ENCODE data around the gene MTHFD1L. TPM values are rescaled to one million over a fixed set of nuclear protein-coding genes. Genes with fewer than 3 reads are reported as not detected.
A peak's percentile ranks its signal among the peaks of the same experiment; 100 is the strongest.

MTHFD1L gene
- total RNA-seq, 2 experiments from 2014 or later, result 115 to 119 TPM

DNA sequence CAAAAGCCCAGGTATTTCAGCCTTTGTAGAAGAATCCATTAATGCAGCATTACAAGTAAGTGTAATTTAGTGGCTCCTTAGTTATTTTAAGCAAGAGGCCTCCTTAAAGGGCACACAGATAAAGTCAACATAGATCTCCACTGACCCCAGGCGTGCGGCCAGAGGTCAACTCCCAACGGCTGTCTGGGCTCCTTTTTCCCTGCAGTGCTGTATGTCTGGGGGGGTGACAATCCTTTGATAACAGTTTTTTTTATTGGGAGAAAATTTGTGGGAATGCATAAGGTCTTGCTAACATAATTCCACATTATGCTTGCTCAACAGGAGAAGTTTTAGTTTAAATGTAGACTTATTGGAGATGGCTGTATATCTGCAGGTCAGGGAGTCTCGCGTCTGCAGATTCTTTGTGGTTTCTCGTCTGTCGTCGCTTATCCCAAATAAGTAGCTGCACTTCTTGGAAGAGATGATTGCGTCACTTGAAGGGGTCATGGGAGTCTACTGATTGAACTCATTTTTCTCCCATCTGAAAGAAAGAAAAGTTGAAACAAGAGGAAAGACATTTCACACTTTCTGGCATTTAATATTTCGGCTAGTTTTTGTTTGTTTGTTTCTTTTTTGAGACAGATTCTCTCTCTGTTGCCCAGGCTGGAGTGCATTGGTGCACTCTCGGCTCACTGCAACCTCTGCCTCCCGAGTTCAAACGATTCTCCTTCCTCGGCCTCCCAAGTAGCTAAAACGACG lies 222.5 kb downstream of the MTHFD1L start:
- CTCF ChIA-PET, result interaction anchor here (1.3 kb wide), 1 partner anchor 74 kb away, joined by 4 read pairs; no protein-coding TSS in a partner anchor
- POLR2A ChIA-PET, result no interaction called here
- Mint-ChIP-seq H3K27me3 (no peaks in the 10 kb centered on the region), H3K27ac (no peak overlapping the region), H3K4me1 (ENCODE audit: low read depth) (peaks cover 6% of the 10 kb centered on the region), H3K9me3 (no peaks in the 10 kb centered on the region), H3K36me3 (peaks cover 34% of the 10 kb centered on the region), H3K4me3 (no peak overlapping the region)
- intact Hi-C loops (cut with micrococcal nuclease), result no loop called here
- no peak for DNase-seq

DNA sequence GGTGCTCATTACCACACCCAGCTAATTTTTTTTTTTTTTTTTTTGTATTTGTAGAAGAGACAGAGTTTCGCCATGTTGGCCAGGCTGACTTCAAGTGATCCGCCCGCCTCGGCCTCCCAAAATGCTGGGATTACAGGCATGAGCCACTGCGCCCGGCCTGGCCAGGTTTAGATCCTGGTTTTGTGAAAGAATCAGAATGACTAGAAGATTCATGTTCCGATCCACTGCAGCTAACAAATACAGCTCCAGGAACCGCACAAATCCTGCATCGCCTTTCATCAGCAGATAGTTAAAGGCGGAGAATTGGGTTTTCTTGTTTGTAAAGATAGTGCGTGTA lies 223.1 kb downstream of the MTHFD1L start:
- ChIA-PET POLR2A (no interaction called here), CTCF (no interaction called here)
- H3K27me3 Mint-ChIP-seq, result no peaks in the 10 kb centered on the region
- no peak overlapping the region for H3K4me3 Mint-ChIP-seq
- H3K27ac Mint-ChIP-seq, result no peak overlapping the region
- H3K36me3 Mint-ChIP-seq, result peaks cover 38% of the 10 kb centered on the region
- DNase-seq, result no peak
- no peaks in the 10 kb centered on the region for H3K9me3 Mint-ChIP-seq
- intact Hi-C loops (cut with micrococcal nuclease), result no loop called here
- H3K4me1 Mint-ChIP-seq (ENCODE audit: low read depth), result peaks cover 6% of the 10 kb centered on the region

DNA sequence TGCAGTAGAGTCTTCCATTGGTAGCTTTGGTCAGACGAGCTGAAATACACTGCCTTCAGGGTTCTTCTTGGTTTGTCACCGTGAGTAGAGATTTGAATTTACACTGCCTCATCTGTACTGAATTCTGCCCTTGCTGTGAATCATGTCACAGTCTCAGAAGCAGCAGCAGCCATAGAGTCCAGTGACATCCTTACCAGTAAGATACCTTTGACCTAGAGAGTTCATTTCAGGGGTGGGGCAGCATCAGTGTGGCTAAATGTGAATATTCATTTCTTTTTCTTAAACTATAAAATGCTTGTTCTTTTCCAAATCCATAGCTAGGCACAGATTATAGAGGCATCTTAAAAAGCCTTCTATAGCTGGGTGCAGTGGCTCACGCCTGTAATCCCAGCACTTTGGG lies 223.5 kb downstream of the MTHFD1L start:
- no peak overlapping the region for H3K27ac Mint-ChIP-seq
- peaks cover 41% of the 10 kb centered on the region for H3K36me3 Mint-ChIP-seq
- ChIA-PET CTCF (no interaction called here), POLR2A (no interaction called here)
- peaks cover 6% of the 10 kb centered on the region for H3K4me1 Mint-ChIP-seq (ENCODE audit: low read depth)
- intact Hi-C loops (cut with micrococcal nuclease), result no loop called here
- H3K4me3 Mint-ChIP-seq, result no peak overlapping the region
- no peaks in the 10 kb centered on the region for H3K27me3 Mint-ChIP-seq
- no peaks in the 10 kb centered on the region for H3K9me3 Mint-ChIP-seq
- no peak for DNase-seq

DNA sequence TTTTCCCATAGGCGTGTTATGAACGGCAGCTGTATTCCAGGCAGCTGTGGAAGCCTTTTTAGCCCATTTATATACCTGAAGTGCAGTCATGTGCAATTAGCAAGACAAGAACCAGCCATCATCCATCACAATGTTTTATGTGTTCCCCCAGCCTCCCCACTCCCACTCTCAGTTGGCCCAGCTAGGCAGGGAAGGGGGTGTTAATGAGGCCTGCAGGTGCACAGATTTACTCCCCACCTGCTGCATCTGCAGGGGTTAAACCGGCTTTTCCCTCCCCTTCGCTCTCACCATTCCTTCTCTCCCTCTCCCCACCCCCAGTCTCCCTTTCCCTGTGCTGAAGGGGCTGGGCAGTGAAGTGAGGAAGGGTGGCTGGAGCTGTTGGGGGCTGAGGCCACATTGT lies 224.5 kb downstream of the MTHFD1L start:
- no peak overlapping the region for H3K27ac Mint-ChIP-seq

DNA sequence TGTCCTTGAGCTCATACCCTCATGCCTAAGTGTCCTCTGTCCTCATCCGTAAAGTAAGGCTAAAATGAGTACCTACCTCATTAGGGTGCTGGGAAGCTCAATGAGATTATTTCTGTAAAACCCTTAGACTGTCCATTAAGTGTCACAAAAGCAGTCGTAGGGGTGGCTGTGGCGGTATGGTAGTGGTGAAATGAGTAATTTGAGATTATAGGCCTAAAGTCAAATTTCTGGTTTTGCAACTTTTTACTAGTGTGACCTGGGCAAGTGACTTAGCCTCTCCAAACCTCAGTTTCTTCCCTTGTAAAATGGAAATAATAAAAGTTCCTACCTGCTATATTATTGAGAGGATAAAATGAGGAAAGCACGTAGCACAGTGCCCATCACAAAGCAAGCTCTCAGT lies 226.1 kb downstream of the MTHFD1L start:
- intact Hi-C loops (cut with micrococcal nuclease), result loop anchor here (10.0 kb wide), 1 partner anchor 193 kb away; no protein-coding TSS in a partner anchor
- Mint-ChIP-seq H3K36me3 (peaks cover 64% of the 10 kb centered on the region), H3K9me3 (no peaks in the 10 kb centered on the region)

More for the DNA sequence above, 224.5 kb downstream of the MTHFD1L start:
- no peaks in the 10 kb centered on the region for H3K9me3 Mint-ChIP-seq
- peaks cover 48% of the 10 kb centered on the region for H3K36me3 Mint-ChIP-seq
- no peak for DNase-seq
- H3K27me3 Mint-ChIP-seq, result no peaks in the 10 kb centered on the region
- intact Hi-C loops (cut with micrococcal nuclease), result loop anchor here (10.0 kb wide), 1 partner anchor 195 kb away; no protein-coding TSS in a partner anchor
- H3K4me1 Mint-ChIP-seq (ENCODE audit: low read depth), result peaks cover 6% of the 10 kb centered on the region
- ChIA-PET CTCF (no interaction called here), POLR2A (no interaction called here)
- H3K4me3 Mint-ChIP-seq, result no peak overlapping the region

DNA sequence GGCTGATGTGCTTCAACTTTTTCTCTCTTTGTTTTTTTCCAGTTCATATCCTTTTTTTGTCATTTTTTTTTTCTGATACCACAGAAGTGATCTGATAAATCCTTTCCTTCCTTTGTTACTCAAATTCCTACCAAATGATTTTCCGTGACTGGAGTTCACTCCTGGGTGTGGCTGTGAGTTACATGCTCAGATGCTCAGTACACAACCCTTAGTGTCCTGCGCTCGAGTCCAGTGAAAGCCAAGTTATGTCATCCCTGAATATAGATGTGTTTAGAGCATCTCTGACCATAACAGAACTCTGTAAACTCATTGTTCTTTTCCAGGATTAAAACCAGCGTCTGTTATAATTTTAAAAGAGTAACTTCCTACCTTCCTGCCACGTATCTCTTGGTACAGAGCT lies 227.1 kb downstream of the MTHFD1L start:
- intact Hi-C loops (cut with micrococcal nuclease), result loop anchor here (10.0 kb wide), 1 partner anchor 192 kb away; no protein-coding TSS in a partner anchor
- Mint-ChIP-seq H3K4me1 (ENCODE audit: low read depth) (peaks cover 11% of the 10 kb centered on the region), H3K36me3 (peaks cover 73% of the 10 kb centered on the region), H3K27me3 (no peaks in the 10 kb centered on the region), H3K4me3 (no peak overlapping the region), H3K27ac (no peak overlapping the region), H3K9me3 (no peaks in the 10 kb centered on the region)
- CTCF ChIA-PET, result no interaction called here
- DNase-seq, result no peak
- POLR2A ChIA-PET, result no interaction called here

More for the DNA sequence above, 226.1 kb downstream of the MTHFD1L start:
- H3K27ac Mint-ChIP-seq, result no peak overlapping the region
- ChIA-PET CTCF (interaction anchor here (1.0 kb wide), 1 partner anchor 232 kb away, joined by 3 read pairs; no protein-coding TSS in a partner anchor), POLR2A (no interaction called here)
- H3K27me3 Mint-ChIP-seq, result no peaks in the 10 kb centered on the region
- no peak for DNase-seq
- peaks cover 6% of the 10 kb centered on the region for H3K4me1 Mint-ChIP-seq (ENCODE audit: low read depth)
- H3K4me3 Mint-ChIP-seq, result no peak overlapping the region

DNA sequence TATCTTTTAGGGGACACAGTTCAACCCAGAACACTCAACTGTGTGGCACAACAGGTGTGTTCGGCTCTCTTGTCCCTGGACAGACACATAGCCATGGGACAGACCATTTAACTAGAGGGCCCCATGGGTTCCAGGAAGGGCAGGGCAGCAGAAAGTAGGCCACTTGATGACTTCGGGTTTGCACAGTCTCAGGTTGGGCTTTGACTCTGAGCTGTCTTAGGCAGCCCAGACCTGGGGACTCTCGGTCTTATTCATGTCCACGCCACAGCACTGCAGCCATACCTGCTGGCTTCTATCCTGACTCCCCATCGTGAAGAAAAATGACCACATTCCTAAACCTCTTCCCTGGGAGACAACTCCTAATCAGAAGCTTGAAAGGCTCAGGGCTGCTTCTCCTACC lies 228.2 kb downstream of the MTHFD1L start:
- H3K27me3 Mint-ChIP-seq, result no peaks in the 10 kb centered on the region
- H3K27ac Mint-ChIP-seq, result no peak overlapping the region
- DNase-seq, result peak; percentile 17
- H3K4me3 Mint-ChIP-seq, result no peak overlapping the region
- CTCF ChIA-PET, result no interaction called here
- intact Hi-C loops (cut with micrococcal nuclease), result loop anchor here (10.0 kb wide), 1 partner anchor 191 kb away; no protein-coding TSS in a partner anchor
- POLR2A ChIA-PET, result no interaction called here
- peaks cover 71% of the 10 kb centered on the region for H3K36me3 Mint-ChIP-seq
- peaks cover 22% of the 10 kb centered on the region for H3K4me1 Mint-ChIP-seq (ENCODE audit: low read depth)
- H3K9me3 Mint-ChIP-seq, result no peaks in the 10 kb centered on the region

DNA sequence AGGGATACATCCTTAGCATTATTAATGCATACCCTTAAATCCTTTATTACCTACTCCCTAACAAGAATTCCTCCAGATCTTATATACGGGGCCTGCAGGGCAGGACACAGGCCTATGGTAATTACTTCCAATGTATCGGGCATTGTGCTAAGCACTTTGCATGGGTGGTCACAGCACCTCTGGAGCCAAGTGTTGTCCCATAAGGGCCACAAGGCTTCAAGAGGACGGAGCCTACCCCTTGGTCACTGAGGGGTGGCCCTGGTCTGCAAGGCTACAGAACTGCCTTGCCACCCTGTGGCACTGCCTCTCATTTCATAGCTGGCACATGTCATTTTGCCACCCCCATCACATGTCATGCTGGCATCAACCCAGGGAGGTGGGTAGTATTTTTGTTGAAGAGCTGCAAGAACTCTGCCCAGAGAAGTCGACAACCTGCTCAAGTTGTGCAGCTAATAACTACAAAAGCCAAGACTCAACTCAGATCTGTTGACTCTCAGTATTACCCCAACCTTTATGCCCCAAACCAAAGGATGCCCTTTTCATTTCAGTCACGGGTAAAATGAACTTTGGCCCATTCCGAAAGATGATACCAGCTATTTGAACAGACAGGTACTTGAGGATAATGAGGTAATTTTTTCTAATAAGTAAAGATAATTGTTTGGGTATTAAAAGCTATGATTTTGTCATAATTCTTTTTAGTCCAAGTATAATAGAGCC lies 230.2 kb downstream of the MTHFD1L start:
- Mint-ChIP-seq H3K36me3 (peaks cover 68% of the 10 kb centered on the region), H3K27ac (no peak overlapping the region), H3K4me1 (ENCODE audit: low read depth) (peaks cover 23% of the 10 kb centered on the region), H3K4me3 (no peak overlapping the region), H3K27me3 (no peaks in the 10 kb centered on the region), H3K9me3 (no peaks in the 10 kb centered on the region)
- DNase-seq, result no peak
- ChIA-PET POLR2A (no interaction called here), CTCF (interaction anchor here (1.0 kb wide), 2 partner anchors 81 to 229 kb away, joined by 3 read pairs; no protein-coding TSS in a partner anchor)
- intact Hi-C loops (cut with micrococcal nuclease), result loop anchor here (10.0 kb wide), 1 partner anchor 189 kb away; no protein-coding TSS in a partner anchor

DNA sequence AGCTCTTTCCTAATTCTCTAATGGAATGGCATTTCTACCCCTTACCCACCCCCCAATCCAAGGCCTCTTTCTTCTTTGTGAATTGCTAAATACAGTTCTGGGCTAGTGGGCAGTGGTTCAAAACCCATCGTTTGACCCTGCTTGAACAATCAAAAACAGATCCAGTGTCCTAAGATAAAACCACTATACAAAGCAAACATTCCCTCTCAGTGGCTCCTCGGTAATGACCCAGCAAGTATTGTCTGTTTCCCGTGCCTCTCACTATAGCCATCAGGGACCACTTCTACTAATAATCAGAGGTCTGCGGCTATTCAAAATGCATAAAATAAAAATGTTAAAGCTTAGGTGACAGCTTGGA lies 230.7 kb downstream of the MTHFD1L start:
- peaks cover 66% of the 10 kb centered on the region for H3K36me3 Mint-ChIP-seq
- H3K4me3 Mint-ChIP-seq, result no peak overlapping the region
- intact Hi-C loops (cut with micrococcal nuclease), result loop anchor here (10.0 kb wide), 1 partner anchor 189 kb away; no protein-coding TSS in a partner anchor
- no peak overlapping the region for H3K27ac Mint-ChIP-seq
- POLR2A ChIA-PET, result no interaction called here
- DNase-seq, result no peak
- no peaks in the 10 kb centered on the region for H3K9me3 Mint-ChIP-seq
- CTCF ChIA-PET, result interaction anchor here (1.0 kb wide), 1 partner anchor 228 kb away, joined by 3 read pairs; no protein-coding TSS in a partner anchor
- peaks cover 23% of the 10 kb centered on the region for H3K4me1 Mint-ChIP-seq (ENCODE audit: low read depth)
- H3K27me3 Mint-ChIP-seq, result no peaks in the 10 kb centered on the region

DNA sequence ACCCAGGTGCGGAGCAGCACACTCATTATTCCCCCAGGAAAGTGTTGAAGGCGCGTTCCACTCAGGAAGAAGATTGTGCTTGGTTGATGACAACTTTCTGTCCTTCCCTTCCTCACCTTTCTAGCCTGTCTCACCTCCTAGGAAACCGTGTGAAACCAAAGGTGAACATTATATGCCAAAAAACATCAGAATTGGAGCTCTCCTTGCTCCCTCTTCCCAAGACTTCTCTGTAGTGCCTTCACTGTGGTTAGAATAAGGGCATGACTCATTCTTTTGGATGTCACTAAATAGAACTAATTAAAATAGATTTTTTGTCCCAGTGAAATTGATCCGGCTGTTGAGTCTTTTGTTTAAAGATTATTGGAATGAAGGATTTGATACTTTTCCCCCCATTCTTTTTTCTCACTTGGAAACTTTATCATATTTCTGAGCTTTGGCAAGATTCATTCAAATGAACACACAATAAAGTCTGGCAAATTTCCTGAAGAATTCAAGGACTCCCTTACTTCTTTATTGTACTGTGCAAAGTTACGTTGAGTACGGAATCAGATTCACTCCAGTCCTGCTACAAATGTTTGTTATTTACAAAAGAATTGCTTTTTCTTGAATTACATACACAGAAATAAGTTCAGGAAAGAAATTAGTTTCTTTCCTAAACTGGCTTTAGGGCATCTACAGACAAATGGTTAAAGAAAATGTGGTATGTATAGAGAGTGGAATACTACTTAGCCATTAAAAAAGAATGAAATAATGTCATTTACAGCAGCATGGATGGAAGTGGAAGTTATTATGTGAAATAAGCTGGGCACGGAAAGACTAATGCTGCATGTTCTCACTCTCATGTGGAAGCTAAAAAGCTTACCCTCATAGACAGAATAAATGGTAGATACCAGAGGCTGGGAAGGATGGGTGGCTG lies 231.4 kb downstream of the MTHFD1L start:
- Mint-ChIP-seq H3K4me1 (ENCODE audit: low read depth) (peaks cover 20% of the 10 kb centered on the region), H3K9me3 (no peaks in the 10 kb centered on the region), H3K4me3 (no peak overlapping the region), H3K27me3 (no peaks in the 10 kb centered on the region), H3K36me3 (peaks cover 68% of the 10 kb centered on the region), H3K27ac (no peak overlapping the region)
- CTCF ChIA-PET, result interaction anchor here (1.0 kb wide), 1 partner anchor 228 kb away, joined by 3 read pairs; no protein-coding TSS in a partner anchor
- POLR2A ChIA-PET, result no interaction called here
- intact Hi-C loops (cut with micrococcal nuclease), result loop anchor here (10.0 kb wide), 1 partner anchor 188 kb away; no protein-coding TSS in a partner anchor
- DNase-seq, result no peak

DNA sequence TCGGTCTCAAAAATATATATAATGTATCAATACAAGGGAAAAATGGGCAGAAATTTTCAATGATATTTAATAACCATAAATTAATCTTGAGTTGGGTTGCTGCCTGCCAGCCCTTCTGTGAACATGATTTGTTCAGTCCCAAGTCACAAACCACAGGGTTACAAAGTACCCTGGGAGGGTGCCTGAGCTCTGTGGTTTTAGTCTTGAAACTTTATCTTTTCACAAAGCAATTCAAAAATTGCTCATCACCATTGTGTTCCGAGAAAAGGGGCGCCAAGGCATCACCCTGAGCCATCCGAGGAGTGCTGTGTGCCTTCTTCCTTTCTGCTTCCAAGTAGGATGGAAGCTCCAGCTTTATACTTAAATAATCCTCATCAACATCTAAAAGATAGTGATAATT lies 232.7 kb downstream of the MTHFD1L start:
- Mint-ChIP-seq H3K4me3 (no peak overlapping the region), H3K36me3 (peaks cover 61% of the 10 kb centered on the region), H3K27me3 (no peaks in the 10 kb centered on the region), H3K4me1 (ENCODE audit: low read depth) (peaks cover 16% of the 10 kb centered on the region), H3K27ac (no peak overlapping the region), H3K9me3 (no peaks in the 10 kb centered on the region)
- POLR2A ChIA-PET, result interaction anchor here (1.2 kb wide), 1 partner anchor 10 kb away, joined by 3 read pairs; no protein-coding TSS in a partner anchor
- peak; percentile 60 for DNase-seq
- CTCF ChIA-PET, result no interaction called here
- intact Hi-C loops (cut with micrococcal nuclease), result loop anchor here (10.0 kb wide), 1 partner anchor 187 kb away; no protein-coding TSS in a partner anchor

DNA sequence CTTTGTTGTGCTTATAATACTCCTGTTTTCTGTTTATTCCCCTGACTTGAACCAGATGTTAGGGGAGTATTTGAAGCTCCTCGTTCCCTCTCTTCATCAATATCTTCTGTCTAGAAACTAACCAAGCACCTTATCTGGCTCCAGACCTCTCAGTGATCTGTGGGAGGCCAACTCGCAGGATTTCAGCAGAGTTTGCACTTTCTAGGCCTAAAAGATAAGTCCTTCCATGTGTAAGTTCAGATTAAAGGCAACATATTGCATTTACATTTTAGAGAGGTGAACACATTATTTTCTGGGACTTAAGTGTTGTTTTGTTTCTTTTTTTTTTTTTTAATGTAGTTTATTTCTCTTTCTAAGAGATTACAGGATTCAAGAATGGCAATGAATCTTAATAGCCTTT lies 234.8 kb downstream of the MTHFD1L start:
- H3K9me3 Mint-ChIP-seq, result no peaks in the 10 kb centered on the region
- H3K36me3 Mint-ChIP-seq, result peaks cover 51% of the 10 kb centered on the region
- ChIA-PET POLR2A (no interaction called here), CTCF (no interaction called here)
- H3K27ac Mint-ChIP-seq, result no peak overlapping the region
- DNase-seq, result no peak
- H3K4me1 Mint-ChIP-seq (ENCODE audit: low read depth), result peaks cover 16% of the 10 kb centered on the region
- no peaks in the 10 kb centered on the region for H3K27me3 Mint-ChIP-seq
- no peak overlapping the region for H3K4me3 Mint-ChIP-seq
- intact Hi-C loops (cut with micrococcal nuclease), result no loop called here
